NT2/D1 (cell line): ENCODE data around the gene NFIX.

Source experiments
- DNase-seq: peaks from one replicate; pipeline ENCODE4 v3.0.0-alpha.2; 2011; ENCODE audit warnings: low read depth, low spot score
- H3K27me3 ChIP-seq: 2 replicates; pipeline ENCODE4 v1.6.0; 2011; ENCODE audit warnings: mild to moderate bottlenecking; ENCODE audit not compliant: insufficient read length, insufficient read depth
- H3K36me3 ChIP-seq: 2 replicates; pipeline ENCODE4 v1.6.1; 2011; ENCODE audit warnings: mild to moderate bottlenecking, low read length, mixed read lengths; ENCODE audit not compliant: insufficient read depth, insufficient read length
- H3K4me1 ChIP-seq: 2 replicates; pipeline ENCODE4 v1.5.1; 2011; ENCODE audit not compliant: insufficient read depth, insufficient read length
- H3K4me3 ChIP-seq: 2 replicates; pipeline ENCODE4 v1.5.1; 2011; ENCODE audit warnings: low read depth; ENCODE audit not compliant: insufficient read length
- H3K9ac ChIP-seq: 2 replicates; pipeline ENCODE4 v1.6.0; 2011; ENCODE audit warnings: low read depth; ENCODE audit not compliant: insufficient read length
- H3K9me3 ChIP-seq: 2 replicates; pipeline ENCODE4 v1.5.1; 2011; ENCODE audit warnings: mild to moderate bottlenecking, low read length; ENCODE audit not compliant: insufficient read depth
- SUZ12 ChIP-seq: IDR thresholded peaks from 2 replicates; pipeline ENCODE4 v1.6.1; 2011; ENCODE audit not compliant: insufficient read length, insufficient read depth; ENCODE audit errors: extremely low read depth
- YY1 ChIP-seq: IDR thresholded peaks from 2 replicates; pipeline ENCODE4 v1.6.1; 2011; ENCODE audit not compliant: insufficient read length, insufficient read depth
- ZNF274 ChIP-seq: IDR thresholded peaks from 2 replicates; pipeline ENCODE4 v1.6.1; 2011; ENCODE audit warnings: mild to moderate bottlenecking, low read depth, low read length

NFIX gene

DNA sequence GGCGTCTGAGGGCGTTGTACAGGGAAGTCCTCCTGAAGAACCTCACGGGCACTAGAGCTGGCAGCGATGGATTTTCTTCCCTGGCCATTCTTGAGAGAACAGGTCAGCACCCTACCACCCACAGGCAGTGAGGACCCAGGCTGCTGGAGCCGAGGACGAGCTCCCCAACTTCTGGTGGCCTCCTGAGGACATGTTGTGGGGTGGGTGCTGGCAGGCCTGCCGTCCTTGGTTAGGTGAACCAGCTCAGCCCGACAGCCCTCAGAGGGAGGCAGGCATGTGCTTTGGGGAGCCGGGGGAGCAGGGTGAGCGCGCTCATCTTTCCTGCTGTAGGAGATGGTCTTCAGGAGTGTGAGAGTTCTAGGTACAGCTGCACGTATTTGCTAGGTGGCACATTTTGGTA lies 92.0 kb downstream of the NFIX start:
- Histone ChIP-seq H3K9me3 (no peaks in the 10 kb centered on the region), H3K27me3 (peaks cover 9% of the 10 kb centered on the region), H3K4me3 (no peak overlapping the region), H3K9ac (no peak overlapping the region), H3K4me1 (peaks cover 26% of the 10 kb centered on the region), H3K36me3 (no peaks in the 10 kb centered on the region)
- no peak for DNase-seq
- TF ChIP-seq SUZ12 (no peak), ZNF274 (no peak), YY1 (no peak)

DNA sequence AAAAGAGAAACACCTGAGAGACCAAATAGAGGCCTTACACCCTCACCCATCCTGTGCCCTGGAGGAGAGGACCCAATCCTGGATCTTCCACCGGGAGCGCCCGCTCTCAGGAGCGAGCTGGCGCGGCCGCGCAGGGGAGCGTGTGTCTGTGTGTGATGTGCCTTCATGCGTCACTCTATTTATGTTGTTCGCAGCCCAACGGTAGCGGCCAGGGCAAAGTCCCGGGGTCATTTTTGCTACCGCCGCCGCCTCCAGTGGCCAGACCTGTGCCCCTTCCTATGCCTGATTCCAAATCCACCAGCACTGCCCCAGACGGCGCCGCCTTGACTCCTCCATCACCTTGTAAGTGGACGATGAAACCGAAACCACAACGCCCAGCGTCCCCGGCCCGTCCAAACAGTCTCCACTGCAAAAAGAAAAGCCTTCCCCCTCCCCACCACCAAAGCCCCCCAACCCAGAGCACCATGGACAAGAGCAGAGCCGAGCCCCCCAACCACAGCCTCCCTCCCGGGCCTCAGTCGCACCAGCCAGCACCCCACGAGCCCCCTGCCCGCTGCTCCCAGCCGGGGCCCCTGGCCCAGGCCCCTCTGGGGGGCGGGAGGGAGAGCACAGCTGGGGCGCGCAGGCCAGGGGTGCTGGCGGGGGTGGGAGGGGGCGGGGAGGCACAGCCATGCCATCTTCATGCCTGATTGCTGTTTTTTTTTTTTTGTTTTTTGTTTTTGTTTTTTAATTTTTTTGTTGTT lies 92.7 kb downstream of the NFIX start:
- DNase-seq, result no peak
- Histone ChIP-seq H3K9ac (no peak overlapping the region), H3K4me1 (peaks cover 26% of the 10 kb centered on the region), H3K9me3 (no peaks in the 10 kb centered on the region), H3K27me3 (peaks cover 15% of the 10 kb centered on the region), H3K36me3 (no peaks in the 10 kb centered on the region), H3K4me3 (no peak overlapping the region)
- TF ChIP-seq ZNF274 (no peak), SUZ12 (no peak), YY1 (no peak)

DNA sequence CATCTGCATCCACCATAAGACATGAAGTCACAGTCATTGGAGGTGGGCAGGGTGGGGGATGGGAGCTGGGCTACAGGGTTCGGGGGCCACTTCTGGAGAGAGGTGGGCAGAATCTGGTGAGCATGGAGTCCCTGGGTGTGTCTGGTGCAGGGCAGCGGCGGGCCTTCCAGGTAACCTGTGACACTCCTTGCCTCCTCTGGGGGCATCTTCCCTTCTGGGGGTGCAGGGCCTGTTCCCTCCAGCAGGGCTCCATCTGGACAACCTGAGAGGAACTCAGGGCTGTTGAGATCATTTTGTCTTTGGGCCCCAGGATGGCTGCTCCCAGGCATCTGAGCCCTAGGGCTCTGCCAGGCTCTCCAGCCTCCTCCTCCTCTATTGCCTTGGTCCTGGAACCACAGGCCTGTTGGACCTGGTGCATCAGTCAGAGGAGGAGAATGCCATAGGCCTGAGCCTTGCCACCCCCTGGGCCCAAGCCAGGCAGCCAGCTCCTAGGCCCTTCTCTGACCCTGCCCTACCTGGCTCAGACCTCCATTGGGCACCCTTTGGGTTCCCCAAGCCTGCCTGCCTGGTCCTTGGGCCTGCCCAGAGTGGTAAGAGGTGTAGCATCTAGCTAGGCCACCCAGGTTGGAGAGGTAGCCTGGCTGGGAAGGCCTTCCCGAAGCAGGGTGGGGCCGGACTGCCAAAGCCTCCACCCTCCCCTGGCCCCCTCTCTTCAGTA lies 94.0 kb downstream of the NFIX start:
- Histone ChIP-seq H3K9me3 (no peaks in the 10 kb centered on the region), H3K27me3 (peaks cover 21% of the 10 kb centered on the region)
- DNase-seq, result no peak

DNA sequence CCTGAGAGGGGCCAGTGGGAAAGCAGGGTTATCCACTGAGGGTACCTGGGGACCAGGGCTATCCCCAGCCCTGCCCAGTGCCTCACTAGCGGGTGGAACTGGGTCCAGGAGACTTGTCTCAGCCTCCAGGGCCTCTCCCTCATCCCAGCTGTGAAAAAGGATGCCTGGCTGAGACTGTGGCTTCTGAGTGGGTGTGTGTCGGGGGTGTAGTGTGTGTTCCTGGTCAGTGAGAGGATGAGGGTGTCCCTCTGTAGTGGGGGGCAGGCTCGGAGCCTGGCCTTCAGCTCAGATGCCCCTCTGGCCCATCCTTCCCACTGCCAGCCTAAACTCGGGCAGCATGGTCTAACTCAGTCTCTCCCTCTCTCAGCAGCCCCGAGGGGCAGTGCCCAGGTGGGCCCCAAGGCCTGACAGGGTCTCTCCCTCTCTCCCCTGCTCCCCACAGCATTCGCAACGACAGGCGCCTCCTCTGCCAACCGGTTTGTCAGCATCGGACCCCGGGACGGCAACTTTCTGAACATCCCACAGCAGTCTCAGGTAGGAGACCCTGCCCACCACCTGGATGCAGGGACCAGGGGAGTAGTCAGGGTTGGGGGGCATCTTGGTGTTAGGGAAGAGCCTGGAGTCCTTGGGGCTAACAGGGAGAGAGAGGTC lies 94.7 kb downstream of the NFIX start:
- H3K9ac ChIP-seq, result no peak overlapping the region
- peaks cover 25% of the 10 kb centered on the region for H3K27me3 ChIP-seq
- no peaks in the 10 kb centered on the region for H3K36me3 ChIP-seq
- no peak overlapping the region for H3K4me3 ChIP-seq
- DNase-seq, result no peak
- H3K9me3 ChIP-seq, result no peaks in the 10 kb centered on the region
- TF ChIP-seq SUZ12 (no peak), ZNF274 (no peak), YY1 (no peak)
- H3K4me1 ChIP-seq, result peaks cover 27% of the 10 kb centered on the region

More for the DNA sequence above, 94.0 kb downstream of the NFIX start:
- no peaks in the 10 kb centered on the region for H3K36me3 ChIP-seq
- TF ChIP-seq YY1 (no peak), SUZ12 (no peak), ZNF274 (no peak)
- no peak overlapping the region for H3K4me3 ChIP-seq
- H3K4me1 ChIP-seq, result peaks cover 24% of the 10 kb centered on the region
- no peak overlapping the region for H3K9ac ChIP-seq

DNA sequence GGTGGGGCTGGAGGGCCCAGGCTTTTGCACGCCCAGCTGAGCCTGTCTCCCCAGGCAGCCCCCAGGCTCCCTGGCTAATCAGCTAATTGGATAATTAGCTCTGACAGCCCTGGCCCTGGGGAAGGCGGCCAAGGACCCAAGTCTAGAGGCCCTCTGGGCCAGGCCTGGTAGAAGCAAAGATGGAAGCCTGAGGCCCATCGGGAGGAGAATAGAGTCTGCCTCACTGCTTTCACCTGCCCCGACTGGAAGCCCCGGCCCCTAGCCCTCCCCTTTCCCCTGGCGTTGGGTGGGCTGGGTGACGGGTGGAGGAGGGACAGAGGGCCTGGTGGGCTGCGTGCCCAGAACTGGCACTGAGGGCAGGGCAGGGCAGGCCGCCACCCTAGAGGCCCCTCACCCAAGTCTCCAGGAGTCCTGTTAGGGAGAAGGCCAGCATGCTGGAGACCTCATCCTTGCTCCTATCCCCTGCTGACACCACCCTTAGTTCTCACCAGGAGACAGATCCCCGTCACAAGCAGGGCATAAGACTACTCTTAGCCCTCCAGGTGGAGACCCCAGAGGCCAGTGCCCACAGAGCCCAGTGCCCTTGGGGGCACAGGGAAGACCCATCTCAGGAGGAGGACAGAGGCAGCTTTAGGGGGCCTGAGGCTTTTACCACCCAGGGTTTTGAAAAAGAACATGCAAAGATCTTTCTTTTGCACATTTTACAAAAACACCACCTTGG lies 95.4 kb downstream of the NFIX start:
- H3K36me3 ChIP-seq, result no peaks in the 10 kb centered on the region
- no peak for DNase-seq
- H3K4me3 ChIP-seq, result no peak overlapping the region
- H3K9ac ChIP-seq, result no peak overlapping the region
- no peak for TF ChIP-seq YY1
- TF ChIP-seq SUZ12, result no peak
- TF ChIP-seq ZNF274, result no peak
- H3K27me3 ChIP-seq, result peaks cover 24% of the 10 kb centered on the region
- peaks cover 27% of the 10 kb centered on the region for H3K4me1 ChIP-seq
- H3K9me3 ChIP-seq, result no peaks in the 10 kb centered on the region

DNA sequence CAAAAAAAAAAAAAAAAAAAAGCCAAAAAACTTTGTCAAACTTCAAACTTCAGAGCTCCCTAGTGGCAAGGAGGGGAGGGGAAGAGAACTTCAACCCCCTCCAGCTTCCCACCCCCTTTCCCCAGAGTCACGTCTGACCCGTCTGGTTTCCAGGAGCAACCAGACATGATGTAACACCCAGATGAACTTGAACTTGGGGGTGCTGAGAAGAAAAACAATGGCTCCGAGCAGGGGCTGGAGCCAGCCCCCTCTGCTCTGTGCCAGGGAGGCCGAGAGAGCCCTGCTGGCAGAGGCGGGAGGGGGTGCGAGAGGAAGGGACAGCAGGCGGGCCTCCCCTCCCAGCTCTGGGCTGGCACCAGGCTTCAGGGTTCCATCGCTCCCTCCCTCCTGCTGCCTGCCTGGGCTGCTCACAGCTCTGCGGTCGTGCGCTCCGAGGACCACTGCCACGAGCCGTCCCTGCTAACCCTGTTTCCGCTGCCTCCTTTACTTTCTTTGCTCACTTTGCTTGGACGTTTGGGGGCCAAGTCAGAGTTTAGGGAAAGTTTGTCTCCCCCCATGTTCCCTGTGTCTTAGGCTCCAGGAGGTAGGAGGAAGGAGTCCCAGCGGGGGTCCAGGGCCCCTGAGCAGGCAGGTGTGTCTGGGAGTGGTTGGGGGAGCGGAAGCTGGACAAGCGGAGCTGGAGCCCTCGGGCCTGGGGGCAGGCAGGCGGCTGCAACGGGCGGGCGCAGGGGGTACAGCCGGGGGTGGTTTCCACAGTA lies 96.3 kb downstream of the NFIX start:
- no peaks in the 10 kb centered on the region for H3K9me3 ChIP-seq
- TF ChIP-seq SUZ12 (no peak), YY1 (no peak), ZNF274 (no peak)
- no peaks in the 10 kb centered on the region for H3K36me3 ChIP-seq
- no peak overlapping the region for H3K4me3 ChIP-seq
- H3K27me3 ChIP-seq, result peaks cover 23% of the 10 kb centered on the region
- no peak for DNase-seq
- peaks cover 27% of the 10 kb centered on the region for H3K4me1 ChIP-seq
- peak overlapping the region; percentile 42 for H3K9ac ChIP-seq

DNA sequence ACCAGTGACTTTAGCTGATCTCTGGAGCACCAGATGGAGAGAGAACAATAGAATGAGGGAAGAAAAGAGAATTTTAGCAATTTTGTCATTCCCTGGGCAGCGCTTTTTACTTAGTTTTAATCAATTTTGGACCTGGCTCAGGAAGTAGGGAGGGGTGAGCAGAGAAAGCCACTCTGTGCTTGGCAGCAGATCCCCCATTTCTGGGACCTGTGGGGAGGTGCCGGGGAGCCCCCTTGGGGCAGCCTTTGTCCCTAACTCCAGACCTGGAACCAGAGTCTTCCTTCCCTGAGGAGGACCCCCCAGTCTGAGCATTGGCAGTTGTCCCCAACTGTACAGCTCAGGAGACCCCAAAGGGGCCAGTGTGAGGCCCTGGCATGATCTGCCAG lies 96.9 kb downstream of the NFIX start:
- DNase-seq, result no peak
- Histone ChIP-seq H3K27me3 (peaks cover 29% of the 10 kb centered on the region), H3K4me3 (no peak overlapping the region), H3K9me3 (no peaks in the 10 kb centered on the region), H3K9ac (peak overlapping the region; percentile 42), H3K36me3 (no peaks in the 10 kb centered on the region), H3K4me1 (peaks cover 27% of the 10 kb centered on the region)
- no peak for TF ChIP-seq YY1
- TF ChIP-seq ZNF274, result no peak
- no peak for TF ChIP-seq SUZ12
